ENCODE measurements around the gene INPP5D. TPM values are rescaled to one million over a fixed set of nuclear protein-coding genes. Genes with fewer than 3 reads are reported as not detected.

The INPP5D gene
- total RNA-seq, 4 donors from 2014 or later = 8.0 to 12.5 (median 11.9) TPM

GRCh38 chr2:233236820-233237589 is 176.9 kb downstream of the INPP5D start:
- no peak for DNase-seq (ENCODE audit: extremely low spot score)
- intact Hi-C loops (cut with DNase I) = no loop called here
- H3K36me3 ChIP-seq = no peaks in the 10 kb centered on the region
- no peaks in the 10 kb centered on the region for H3K9me3 ChIP-seq
- 84% methylated on average over 5 of the region's 7 CpGs for WGBS
- no peaks in the 10 kb centered on the region for H3K4me1 ChIP-seq
- no peaks in the 10 kb centered on the region for H3K27me3 ChIP-seq
- H3K27ac ChIP-seq (replicated peaks in 1 of 4) = no peak overlapping the region
- no peak for TF ChIP-seq POLR2AphosphoS5 (IDR thresholded peaks at IDR 0.05)
- no peak for TF ChIP-seq CTCF (IDR thresholded peaks at IDR 0.05)
- no peak for TF ChIP-seq POLR2A (IDR thresholded peaks at IDR 0.05; ENCODE audit: low read depth)
- TF ChIP-seq EP300 (IDR thresholded peaks at IDR 0.05) = no peak
- no peak overlapping the region for H3K4me3 ChIP-seq

GRCh38 chr2:233240897-233241296 is 180.8 kb downstream of the INPP5D start:
- no peak for TF ChIP-seq POLR2A (IDR thresholded peaks at IDR 0.05; ENCODE audit: low read depth)
- TF ChIP-seq EP300 (IDR thresholded peaks at IDR 0.05) = no peak
- TF ChIP-seq CTCF (IDR thresholded peaks at IDR 0.05) = no peak
- no peak for TF ChIP-seq POLR2AphosphoS5 (IDR thresholded peaks at IDR 0.05)
- Histone ChIP-seq H3K27ac (replicated peaks in 1 of 4) (no peak overlapping the region), H3K9me3 (no peaks in the 10 kb centered on the region), H3K4me1 (no peaks in the 10 kb centered on the region), H3K36me3 (no peaks in the 10 kb centered on the region), H3K27me3 (no peaks in the 10 kb centered on the region), H3K4me3 (no peak overlapping the region)
- intact Hi-C loops (cut with DNase I) = no loop called here
- DNase-seq (ENCODE audit: extremely low spot score) = no peak
- WGBS = 80% methylated on average over 2 of the region's 2 CpGs

- DNase-seq (ENCODE audit: extremely low spot score) = no peak
- Histone ChIP-seq H3K27me3 (no peaks in the 10 kb centered on the region), H3K27ac (replicated peaks in 1 of 4) (peak overlapping the region in 1 of 4 donors; percentile 15), H3K4me3 (no peak overlapping the region), H3K4me1 (no peaks in the 10 kb centered on the region), H3K36me3 (no peaks in the 10 kb centered on the region), H3K9me3 (no peaks in the 10 kb centered on the region)
- 83% methylated on average over 3 of the region's 3 CpGs for WGBS
- intact Hi-C loops (cut with DNase I) = no loop called here
- TF ChIP-seq POLR2AphosphoS5 (IDR thresholded peaks at IDR 0.05) = no peak
- TF ChIP-seq CTCF (IDR thresholded peaks at IDR 0.05) = no peak
- no peak for TF ChIP-seq EP300 (IDR thresholded peaks at IDR 0.05)
- no peak for TF ChIP-seq POLR2A (IDR thresholded peaks at IDR 0.05; ENCODE audit: low read depth)
Measured at GRCh38 chr2:233241803-233242202, 181.7 kb downstream of the INPP5D start.

- no peaks in the 10 kb centered on the region for H3K36me3 ChIP-seq
- intact Hi-C loops (cut with DNase I) = no loop called here
- DNase-seq (ENCODE audit: extremely low spot score) = no peak
- TF ChIP-seq EP300 (IDR thresholded peaks at IDR 0.05) (no peak), POLR2AphosphoS5 (IDR thresholded peaks at IDR 0.05) (no peak)
- no peaks in the 10 kb centered on the region for H3K9me3 ChIP-seq
- H3K27ac ChIP-seq (replicated peaks in 1 of 4) = peak overlapping the region in 1 of 4 donors; percentile 15
- 80% methylated on average over 14 of the region's 14 CpGs for WGBS
- no peaks in the 10 kb centered on the region for H3K4me1 ChIP-seq
- no peaks in the 10 kb centered on the region for H3K27me3 ChIP-seq
- no peak overlapping the region for H3K4me3 ChIP-seq
Measured at GRCh38 chr2:233242231-233242927, 182.2 kb downstream of the INPP5D start.

GRCh38 chr2:233243348-233243747 is 183.2 kb downstream of the INPP5D start:
- no peak for DNase-seq (ENCODE audit: extremely low spot score)
- no peak for TF ChIP-seq EP300 (IDR thresholded peaks at IDR 0.05)
- no peak for TF ChIP-seq POLR2A (IDR thresholded peaks at IDR 0.05; ENCODE audit: low read depth)
- no peak for TF ChIP-seq CTCF (IDR thresholded peaks at IDR 0.05)
- 77% methylated on average over 4 of the region's 4 CpGs for WGBS
- no peak overlapping the region for H3K4me3 ChIP-seq
- no peak overlapping the region for H3K27ac ChIP-seq (replicated peaks in 1 of 4)
- H3K36me3 ChIP-seq = no peaks in the 10 kb centered on the region
- H3K4me1 ChIP-seq = no peaks in the 10 kb centered on the region
- intact Hi-C loops (cut with DNase I) = no loop called here
- H3K27me3 ChIP-seq = no peaks in the 10 kb centered on the region
- H3K9me3 ChIP-seq = no peaks in the 10 kb centered on the region
